ENCODE measurements around the gene MYO3B.
"Not testable (repeated sequence)": the region's sequence is repeated elsewhere in the genome, so short reads cannot be mapped to it uniquely, and the experiment has no call there.

MYO3B gene

GRCh38 chr2:170434900-170435621 is 257.1 kb downstream of the MYO3B start:
- no peak for DNase-seq

DNA sequence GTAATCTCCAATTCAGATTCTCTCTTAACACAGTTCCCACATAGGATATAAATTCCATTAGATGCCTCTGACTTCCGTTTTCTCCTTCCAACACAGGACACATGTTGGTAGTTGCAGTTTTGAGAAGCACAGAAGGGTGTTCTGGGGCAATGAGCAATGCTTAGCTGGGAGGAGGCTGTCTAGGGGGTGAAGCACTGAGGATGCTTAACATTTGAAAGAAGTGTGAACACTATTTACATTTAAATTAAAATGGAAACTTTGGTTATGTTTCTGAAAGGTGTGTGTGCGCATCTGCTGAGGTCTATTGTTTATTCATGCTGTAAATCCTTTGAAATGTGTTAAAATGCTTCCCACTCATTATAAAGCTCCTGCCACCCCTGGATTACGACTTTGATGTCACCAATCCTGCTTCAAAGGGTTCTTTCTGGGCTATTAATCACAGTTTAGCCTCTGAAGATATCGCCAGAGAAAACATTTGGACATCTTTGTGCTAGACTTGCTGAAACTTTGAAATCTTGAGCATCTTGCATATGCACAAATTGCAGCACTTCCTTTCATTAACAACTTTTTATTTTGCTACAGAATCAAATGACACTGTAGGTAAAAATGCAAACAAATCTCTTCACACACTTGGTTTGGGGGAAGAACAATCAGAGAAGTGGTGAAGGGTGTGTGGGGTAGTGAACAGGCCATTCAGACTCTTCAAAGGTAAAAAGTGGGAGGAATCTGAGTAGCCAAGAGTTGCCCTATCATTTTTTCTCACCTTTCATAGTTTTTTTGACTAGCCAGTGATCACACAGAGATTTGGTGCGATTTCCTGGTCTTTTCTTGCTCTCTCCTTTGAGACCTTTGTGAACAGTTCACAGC is 258.4 kb downstream of the MYO3B start:
- DNase-seq: no peak

DNA sequence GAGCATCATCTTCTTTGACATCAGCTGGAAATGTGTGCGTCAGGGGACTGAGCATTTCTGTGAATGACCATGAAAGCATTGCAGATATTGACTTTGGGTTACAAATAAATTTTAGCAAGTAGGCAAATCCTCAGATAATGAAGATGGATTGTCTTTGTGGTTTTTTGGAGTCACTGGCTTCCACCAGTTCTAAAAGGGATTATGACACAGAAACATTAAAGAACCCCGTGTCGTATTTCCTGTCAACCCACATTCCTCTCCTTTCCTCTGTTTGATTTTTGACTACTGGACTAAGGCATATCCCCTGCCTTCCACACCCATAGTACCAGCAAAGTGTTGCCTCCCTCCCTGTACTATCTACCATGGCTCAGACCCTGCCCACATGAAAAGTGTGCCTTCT is 268.1 kb downstream of the MYO3B start:
- no peak for DNase-seq

DNA sequence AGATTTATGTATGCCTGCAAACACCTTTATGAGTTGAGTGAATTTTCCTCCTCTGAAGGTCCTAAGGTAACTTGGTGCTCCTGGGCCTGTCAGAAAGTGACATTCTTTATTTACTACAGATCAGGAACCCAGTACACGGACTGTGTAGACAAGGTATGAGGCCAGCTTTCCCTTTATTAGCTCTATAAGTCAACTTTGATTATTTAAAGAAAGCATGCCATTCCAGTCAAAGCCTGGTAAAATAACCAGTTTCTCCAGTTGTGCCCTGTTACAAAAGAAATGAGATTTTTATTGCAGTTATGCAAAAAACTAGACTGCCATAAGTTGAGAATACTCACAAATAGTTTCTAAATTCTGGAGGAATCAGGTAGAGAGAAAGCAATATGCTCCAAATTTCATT is 271.1 kb downstream of the MYO3B start:
- DNase-seq: no peak

DNA sequence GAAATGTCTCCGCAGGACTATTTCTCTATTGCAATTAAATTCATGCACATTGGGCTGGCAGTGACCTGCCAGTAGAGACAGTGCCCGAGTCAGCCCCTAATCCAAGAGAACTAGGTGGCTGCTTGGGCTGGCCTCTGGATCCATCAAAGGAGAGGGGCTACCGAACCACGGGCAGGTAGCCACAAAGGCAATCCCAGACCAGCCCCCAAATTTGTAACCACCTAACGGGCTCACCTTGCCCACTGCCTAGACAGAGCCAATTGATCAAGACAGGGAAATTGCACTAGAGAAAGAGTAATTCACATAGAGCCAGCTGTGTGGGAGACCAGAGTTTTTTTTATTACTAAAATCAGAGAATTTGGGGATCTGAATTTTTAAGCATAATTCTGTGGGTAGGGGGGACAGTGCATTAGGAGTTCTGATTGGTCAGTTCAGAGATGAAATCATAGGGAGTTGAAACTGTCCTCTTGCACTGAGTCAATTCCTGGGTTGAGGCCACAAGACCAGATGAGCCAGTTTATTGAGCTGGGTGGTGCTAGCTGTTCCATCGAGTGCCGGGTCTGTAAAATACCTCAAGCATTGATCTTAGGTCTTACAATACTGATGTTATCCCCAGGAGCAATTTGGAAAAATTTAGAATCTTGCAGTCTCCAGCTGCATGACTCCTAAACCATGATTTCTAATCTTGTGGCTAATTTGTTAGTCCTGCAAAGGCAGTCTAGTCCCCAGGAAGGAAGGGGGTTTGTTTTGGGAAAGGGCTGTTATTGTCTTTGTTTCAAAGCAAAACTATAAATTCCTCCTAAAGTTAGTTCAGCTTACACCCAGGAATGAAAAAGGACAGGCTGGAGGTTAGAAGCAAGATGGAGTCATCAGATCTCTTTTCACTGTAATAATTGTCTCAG is 276.8 kb downstream of the MYO3B start:
- DNase-seq: no peak

DNA sequence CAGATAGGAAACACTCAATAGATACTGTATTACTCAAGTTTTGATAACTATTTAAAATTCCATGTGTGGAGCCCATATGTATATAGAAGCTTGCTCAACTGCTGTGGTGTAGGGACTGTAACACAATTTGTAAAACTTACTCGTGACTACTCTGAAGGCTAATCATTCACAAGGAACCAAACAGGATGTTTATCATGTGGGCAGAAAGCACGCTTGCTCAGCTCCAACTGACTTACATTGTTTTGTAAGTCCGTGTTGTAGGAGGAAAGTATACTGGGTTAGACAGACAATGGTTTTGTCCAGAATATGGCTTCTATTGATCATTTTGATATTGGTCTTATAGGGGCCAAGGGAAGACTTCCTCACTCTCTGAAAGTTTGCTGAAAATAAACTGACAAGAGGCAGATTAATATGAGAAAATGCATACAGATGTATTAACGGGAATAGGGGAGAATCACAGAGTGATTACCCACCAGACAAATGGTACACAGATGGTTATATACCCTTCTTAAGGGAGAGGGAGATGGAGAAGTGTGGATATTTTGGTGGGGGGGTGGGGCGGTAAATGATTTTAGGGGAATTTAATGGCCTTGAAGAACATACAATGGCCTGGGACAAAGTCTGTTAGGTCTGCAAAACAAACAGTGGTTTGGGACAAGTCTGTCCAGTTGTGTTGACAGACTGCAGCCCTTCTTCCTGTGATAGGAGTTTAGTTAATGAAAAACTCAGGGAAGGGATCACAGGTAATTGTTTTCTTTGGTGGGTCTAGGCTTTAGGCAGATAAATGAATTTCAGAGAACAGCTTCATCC is 277.9 kb downstream of the MYO3B start:
- no peak for DNase-seq

DNA sequence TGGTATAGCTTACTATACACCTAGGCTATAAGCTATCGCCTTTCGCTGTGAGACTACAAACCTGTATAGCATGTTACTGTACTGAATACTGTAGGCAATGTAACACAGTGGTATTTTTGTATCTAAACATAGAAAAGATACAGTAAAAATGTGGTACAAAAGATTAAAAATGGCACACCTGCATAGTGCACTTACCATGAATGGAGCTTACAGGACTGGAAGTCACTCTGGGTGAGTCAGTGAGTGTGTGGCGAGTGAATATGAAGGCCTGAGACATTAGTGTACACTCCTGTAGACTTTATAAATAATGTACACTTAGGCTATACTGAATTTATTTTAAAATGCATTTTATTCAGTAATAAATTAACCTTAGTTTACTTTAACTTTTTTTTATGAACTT is 279.0 kb downstream of the MYO3B start:
- no peak for DNase-seq

DNA sequence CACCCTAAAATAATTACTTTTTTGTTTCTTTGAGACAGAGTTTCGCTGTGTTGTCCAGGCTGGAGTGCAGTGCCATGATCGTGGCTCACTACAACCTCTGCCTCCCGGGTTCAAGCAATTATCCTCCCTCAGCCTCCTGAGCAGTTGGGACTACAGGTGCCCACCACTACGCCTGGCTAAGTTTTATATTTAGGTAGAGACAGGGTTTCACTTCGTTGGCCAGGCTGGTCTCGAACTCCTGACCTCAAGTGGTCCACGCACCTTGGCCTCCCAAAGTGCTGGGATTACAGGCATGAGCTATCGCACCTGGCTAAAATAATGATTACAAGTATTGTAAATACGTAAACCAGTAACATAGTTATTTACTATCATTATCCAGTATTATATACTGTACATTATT is 279.8 kb downstream of the MYO3B start:
- DNase-seq: no peak

DNA sequence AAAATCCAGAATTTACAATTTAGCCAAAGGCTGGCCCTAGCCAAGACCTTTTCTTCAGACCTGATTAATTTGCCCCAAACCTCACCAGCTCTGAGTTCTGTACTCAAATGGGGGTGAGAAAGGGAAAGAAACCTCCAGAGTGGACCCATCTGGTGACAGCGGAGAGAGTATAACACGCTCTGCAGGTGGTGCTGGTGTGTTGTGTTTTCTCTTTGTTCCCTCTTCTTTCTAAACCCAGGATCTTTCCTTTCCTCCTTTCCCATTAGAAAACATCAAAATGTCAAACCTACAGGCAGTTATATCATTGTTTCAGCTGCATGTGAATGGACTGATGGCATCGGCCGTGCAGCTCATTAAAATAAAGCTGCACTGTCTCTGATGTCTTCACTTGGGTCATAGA is 283.9 kb downstream of the MYO3B start:
- peak; percentile 71 for DNase-seq

GRCh38 chr2:170462433-170463205 is 284.7 kb downstream of the MYO3B start:
- DNase-seq: peak; percentile 95

- DNase-seq: peak; percentile 34
These were observed 285.2 kb downstream of the MYO3B start for GRCh38 chr2:170463206-170463537.

- DNase-seq: no peak
These were observed 286.3 kb downstream of the MYO3B start for GRCh38 chr2:170464268-170464667.

- no peak for DNase-seq
These were observed 287.3 kb downstream of the MYO3B start for GRCh38 chr2:170465241-170465640.

DNA sequence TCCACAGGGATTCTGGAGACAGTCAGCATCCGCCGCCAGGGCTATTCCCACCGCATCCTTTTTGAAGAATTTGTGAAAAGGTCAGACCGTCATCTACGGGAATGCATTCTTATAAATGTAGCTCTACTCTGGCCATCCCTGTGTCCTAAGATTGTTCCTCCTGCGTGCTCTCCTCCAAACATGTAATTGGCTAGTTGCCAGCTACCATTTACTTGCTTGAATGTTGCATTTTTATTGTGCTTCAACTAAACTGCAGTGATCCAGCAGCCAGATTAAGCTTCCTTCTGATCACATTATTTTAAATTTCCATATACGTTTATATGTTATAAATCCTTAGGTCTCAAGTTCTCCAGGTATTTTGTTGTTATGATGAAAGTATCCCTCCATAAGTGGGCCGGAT is 288.7 kb downstream of the MYO3B start:
- DNase-seq: no peak

- DNase-seq: peak; percentile 95
These were observed 289.8 kb downstream of the MYO3B start for GRCh38 chr2:170467568-170468422.

DNA sequence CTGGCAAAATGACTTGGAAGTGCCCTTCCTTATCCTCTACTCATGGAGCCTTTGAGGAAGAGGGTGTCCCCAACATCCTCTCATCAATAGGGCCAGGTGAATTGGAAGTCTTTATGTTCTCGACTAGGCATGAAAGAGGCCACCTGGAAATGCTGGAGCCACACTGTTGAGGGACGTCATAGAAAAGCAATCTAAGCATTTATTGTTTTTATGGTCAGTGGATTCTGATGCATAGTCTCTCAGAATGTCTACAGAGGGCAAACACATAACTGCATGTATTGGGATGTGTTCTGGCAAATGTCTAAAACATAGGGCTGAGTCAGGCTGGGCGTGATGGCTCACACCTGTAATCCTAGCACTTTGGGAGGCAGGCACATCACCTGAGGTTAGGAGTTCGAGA is 290.6 kb downstream of the MYO3B start:
- DNase-seq: peak; percentile 57

DNA sequence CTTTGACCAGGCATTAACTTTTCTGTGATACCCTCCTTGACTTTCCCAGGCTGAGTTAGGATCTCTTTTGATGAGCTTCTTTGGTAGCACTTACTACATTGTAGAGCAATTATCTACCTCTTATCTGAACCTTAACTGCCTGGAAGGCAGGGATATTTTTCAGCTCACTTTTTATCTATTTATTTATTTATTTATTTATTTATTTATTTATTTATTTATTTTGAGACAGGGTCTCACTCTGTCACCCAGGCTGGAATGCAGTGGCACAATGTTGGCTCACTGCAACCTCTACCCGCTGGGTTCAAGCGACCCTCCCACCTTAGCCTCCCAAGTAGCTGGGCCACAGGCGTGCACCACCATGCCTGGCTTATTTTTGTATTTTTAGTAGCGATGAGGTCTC is 294.6 kb downstream of the MYO3B start:
- not testable (repeated sequence) for DNase-seq

DNA sequence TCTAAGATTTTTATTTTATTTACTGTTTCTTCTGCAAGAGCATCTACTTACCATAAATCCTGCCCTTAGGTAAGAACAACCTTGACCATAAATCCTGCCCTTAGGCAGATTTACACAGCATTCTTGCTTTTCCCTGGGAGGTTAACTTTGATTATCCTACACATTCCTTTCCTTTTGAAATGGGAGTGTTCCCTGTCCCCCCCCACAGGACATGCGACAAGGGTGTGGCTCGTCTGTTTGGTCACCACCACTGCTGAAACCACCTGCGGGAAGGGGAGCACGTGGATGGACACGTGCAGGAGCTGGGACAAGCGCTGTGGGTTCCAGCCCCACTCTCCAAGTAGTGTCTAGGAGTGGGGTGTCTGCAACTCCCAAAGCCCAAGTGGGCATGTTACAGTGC is 297.9 kb downstream of the MYO3B start:
- no peak for DNase-seq

GRCh38 chr2:170477630-170478029 is 299.7 kb downstream of the MYO3B start:
- DNase-seq: no peak

GRCh38 chr2:170481201-170481600 is 303.3 kb downstream of the MYO3B start:
- no peak for DNase-seq

GRCh38 chr2:170484552-170484951 is 306.6 kb downstream of the MYO3B start:
- peak; percentile 25 for DNase-seq
